Measurements from ENCODE around the gene SMARCE1.

SMARCE1 gene

DNA sequence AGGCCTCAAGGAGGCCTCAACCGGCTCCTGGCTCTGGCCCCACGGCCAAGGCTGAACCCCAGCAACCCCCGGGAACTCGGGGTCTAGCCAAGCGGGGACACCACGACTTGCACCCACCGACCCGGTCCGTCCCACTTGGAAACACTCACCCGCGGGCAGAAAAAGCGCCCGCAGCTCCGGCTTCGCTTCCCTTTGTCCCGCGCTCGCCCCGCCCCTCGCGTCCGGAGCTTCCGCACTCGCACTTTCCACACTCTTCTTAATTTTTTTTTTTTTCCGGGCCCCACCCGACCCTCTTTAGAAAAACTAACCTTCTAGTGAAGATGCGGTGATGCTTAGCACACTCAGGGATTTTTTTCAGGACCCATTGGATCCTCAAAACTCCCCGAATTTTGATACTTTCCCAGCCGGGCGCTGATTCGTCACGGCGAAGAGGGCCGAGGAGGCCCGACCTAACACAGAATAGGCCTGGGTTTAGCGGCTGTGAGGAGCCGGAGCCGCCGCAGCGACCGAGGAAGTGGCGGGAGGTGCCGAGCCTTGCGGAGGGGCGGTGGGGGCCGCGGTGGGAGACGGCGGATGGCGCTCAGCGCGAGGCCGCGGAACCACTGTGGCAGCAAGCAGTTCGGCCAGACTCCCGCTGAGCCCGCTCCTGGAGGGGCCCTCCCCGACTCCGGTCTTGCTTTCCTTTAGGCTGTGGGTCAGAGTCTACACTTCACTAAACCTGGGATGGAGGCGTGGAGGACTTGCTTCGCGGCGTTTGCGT, at the start of gene SMARCE1:
SMARCE1 (minus strand) TSS at position 195 of the 760 bp plus-strand sequence. CDS start 2,016 bp downstream, outside the sequence.
- H3K4me3 ChIP-seq (ENCODE audit: low read length), result peak within 1 kb of the TSS; percentile 95
- no peaks in the 10 kb centered on the region for H3K27me3 ChIP-seq (ENCODE audit: control insufficient read depth, insufficient read depth, low read length)
- H3K4me1 ChIP-seq (ENCODE audit: control insufficient read depth, insufficient read depth, low read length), result peaks cover 6% of the 10 kb centered on the region
- peak within 1 kb of the TSS; percentile 99 for H3K9ac ChIP-seq (ENCODE audit: low read length)
- no peaks in the 10 kb centered on the region for H3K9me3 ChIP-seq (ENCODE audit: control insufficient read depth, low read length)
- H3K36me3 ChIP-seq (ENCODE audit: control insufficient read depth, insufficient read depth, low read length), result peaks cover 3% of the 10 kb centered on the region

GRCh38 chr17:40697297-40697696, 49.7 kb upstream of the SMARCE1 start:
- Histone ChIP-seq H3K27me3 (ENCODE audit: control insufficient read depth, insufficient read depth, low read length) (peaks cover 3% of the 10 kb centered on the region), H3K9ac (ENCODE audit: low read length) (no peak overlapping the region), H3K9me3 (ENCODE audit: control insufficient read depth, low read length) (no peaks in the 10 kb centered on the region), H3K4me3 (ENCODE audit: low read length) (no peak overlapping the region), H3K4me1 (ENCODE audit: control insufficient read depth, insufficient read depth, low read length) (no peaks in the 10 kb centered on the region), H3K36me3 (ENCODE audit: control insufficient read depth, insufficient read depth, low read length) (no peaks in the 10 kb centered on the region)

DNA sequence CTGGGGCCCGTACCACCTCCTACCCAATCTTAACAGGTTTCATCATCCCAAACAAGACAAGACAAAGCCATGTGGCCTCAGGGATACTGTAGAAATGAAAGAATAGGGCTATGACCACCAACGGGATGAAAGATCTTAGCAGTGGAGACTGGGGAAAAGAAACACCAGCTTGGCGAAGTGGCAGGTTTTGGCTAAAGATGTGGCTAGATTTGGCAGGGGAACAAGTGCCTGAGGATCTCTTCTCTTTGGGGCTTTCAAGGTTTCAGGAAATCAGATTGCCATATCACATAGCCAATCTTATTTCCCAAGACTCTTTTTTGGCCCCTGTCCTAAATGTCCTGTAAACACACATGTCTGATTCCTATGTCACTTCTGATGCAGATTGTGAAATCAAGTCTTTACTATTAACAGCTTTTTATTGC, 49.0 kb upstream of the SMARCE1 start:
- no peaks in the 10 kb centered on the region for H3K9me3 ChIP-seq (ENCODE audit: control insufficient read depth, low read length)
- H3K27me3 ChIP-seq (ENCODE audit: control insufficient read depth, insufficient read depth, low read length), result peaks cover 3% of the 10 kb centered on the region
- H3K9ac ChIP-seq (ENCODE audit: low read length), result no peak overlapping the region
- no peaks in the 10 kb centered on the region for H3K4me1 ChIP-seq (ENCODE audit: control insufficient read depth, insufficient read depth, low read length)
- H3K36me3 ChIP-seq (ENCODE audit: control insufficient read depth, insufficient read depth, low read length), result no peaks in the 10 kb centered on the region
- no peak overlapping the region for H3K4me3 ChIP-seq (ENCODE audit: low read length)

GRCh38 chr17:40695874-40696472, 48.4 kb upstream of the SMARCE1 start:
- Histone ChIP-seq H3K27me3 (ENCODE audit: control insufficient read depth, insufficient read depth, low read length) (peaks cover 3% of the 10 kb centered on the region), H3K9me3 (ENCODE audit: control insufficient read depth, low read length) (no peaks in the 10 kb centered on the region), H3K36me3 (ENCODE audit: control insufficient read depth, insufficient read depth, low read length) (no peaks in the 10 kb centered on the region), H3K4me1 (ENCODE audit: control insufficient read depth, insufficient read depth, low read length) (no peaks in the 10 kb centered on the region), H3K4me3 (ENCODE audit: low read length) (no peak overlapping the region), H3K9ac (ENCODE audit: low read length) (no peak overlapping the region)

GRCh38 chr17:40694584-40694983, 47.0 kb upstream of the SMARCE1 start:
- peaks cover 3% of the 10 kb centered on the region for H3K27me3 ChIP-seq (ENCODE audit: control insufficient read depth, insufficient read depth, low read length)
- H3K36me3 ChIP-seq (ENCODE audit: control insufficient read depth, insufficient read depth, low read length), result no peaks in the 10 kb centered on the region
- no peak overlapping the region for H3K4me3 ChIP-seq (ENCODE audit: low read length)
- H3K9ac ChIP-seq (ENCODE audit: low read length), result no peak overlapping the region
- H3K9me3 ChIP-seq (ENCODE audit: control insufficient read depth, low read length), result no peaks in the 10 kb centered on the region
- H3K4me1 ChIP-seq (ENCODE audit: control insufficient read depth, insufficient read depth, low read length), result no peaks in the 10 kb centered on the region

- Histone ChIP-seq H3K36me3 (ENCODE audit: control insufficient read depth, insufficient read depth, low read length) (no peaks in the 10 kb centered on the region), H3K9ac (ENCODE audit: low read length) (no peak overlapping the region), H3K27me3 (ENCODE audit: control insufficient read depth, insufficient read depth, low read length) (no peaks in the 10 kb centered on the region), H3K4me3 (ENCODE audit: low read length) (no peak overlapping the region), H3K4me1 (ENCODE audit: control insufficient read depth, insufficient read depth, low read length) (no peaks in the 10 kb centered on the region), H3K9me3 (ENCODE audit: control insufficient read depth, low read length) (no peaks in the 10 kb centered on the region)
Observed at GRCh38 chr17:40687106-40687505, 39.5 kb upstream of the SMARCE1 start.

- no peaks in the 10 kb centered on the region for H3K36me3 ChIP-seq (ENCODE audit: control insufficient read depth, insufficient read depth, low read length)
- H3K9me3 ChIP-seq (ENCODE audit: control insufficient read depth, low read length), result no peaks in the 10 kb centered on the region
- no peak overlapping the region for H3K4me3 ChIP-seq (ENCODE audit: low read length)
- H3K27me3 ChIP-seq (ENCODE audit: control insufficient read depth, insufficient read depth, low read length), result no peaks in the 10 kb centered on the region
- no peaks in the 10 kb centered on the region for H3K4me1 ChIP-seq (ENCODE audit: control insufficient read depth, insufficient read depth, low read length)
- H3K9ac ChIP-seq (ENCODE audit: low read length), result no peak overlapping the region
Observed at GRCh38 chr17:40686192-40686591, 38.6 kb upstream of the SMARCE1 start.

- Histone ChIP-seq H3K4me3 (ENCODE audit: low read length) (no peak overlapping the region), H3K9ac (ENCODE audit: low read length) (no peak overlapping the region), H3K27me3 (ENCODE audit: control insufficient read depth, insufficient read depth, low read length) (peaks cover 14% of the 10 kb centered on the region), H3K36me3 (ENCODE audit: control insufficient read depth, insufficient read depth, low read length) (no peaks in the 10 kb centered on the region), H3K9me3 (ENCODE audit: control insufficient read depth, low read length) (no peaks in the 10 kb centered on the region), H3K4me1 (ENCODE audit: control insufficient read depth, insufficient read depth, low read length) (no peaks in the 10 kb centered on the region)
Observed at GRCh38 chr17:40680998-40681397, 33.4 kb upstream of the SMARCE1 start.

DNA sequence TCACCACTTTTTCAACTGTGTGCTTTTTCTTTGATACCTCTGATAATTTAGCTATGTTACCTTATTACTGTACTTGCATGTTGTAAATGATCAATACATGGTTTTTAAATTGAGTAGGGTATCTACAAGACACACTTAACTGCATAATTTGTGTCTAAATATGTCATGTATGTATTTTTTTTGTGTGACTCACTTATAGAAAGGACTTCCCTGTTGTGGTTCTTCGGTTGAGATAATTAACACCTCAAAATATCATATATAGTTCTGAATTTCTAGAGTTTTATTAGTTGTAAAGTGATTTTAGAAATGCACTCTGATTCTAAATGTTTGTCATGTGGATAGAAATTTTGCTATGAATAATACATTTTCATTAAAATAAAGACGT, 31.9 kb upstream of the SMARCE1 start:
- Histone ChIP-seq H3K36me3 (ENCODE audit: control insufficient read depth, insufficient read depth, low read length) (no peaks in the 10 kb centered on the region), H3K9me3 (ENCODE audit: control insufficient read depth, low read length) (no peaks in the 10 kb centered on the region)

DNA sequence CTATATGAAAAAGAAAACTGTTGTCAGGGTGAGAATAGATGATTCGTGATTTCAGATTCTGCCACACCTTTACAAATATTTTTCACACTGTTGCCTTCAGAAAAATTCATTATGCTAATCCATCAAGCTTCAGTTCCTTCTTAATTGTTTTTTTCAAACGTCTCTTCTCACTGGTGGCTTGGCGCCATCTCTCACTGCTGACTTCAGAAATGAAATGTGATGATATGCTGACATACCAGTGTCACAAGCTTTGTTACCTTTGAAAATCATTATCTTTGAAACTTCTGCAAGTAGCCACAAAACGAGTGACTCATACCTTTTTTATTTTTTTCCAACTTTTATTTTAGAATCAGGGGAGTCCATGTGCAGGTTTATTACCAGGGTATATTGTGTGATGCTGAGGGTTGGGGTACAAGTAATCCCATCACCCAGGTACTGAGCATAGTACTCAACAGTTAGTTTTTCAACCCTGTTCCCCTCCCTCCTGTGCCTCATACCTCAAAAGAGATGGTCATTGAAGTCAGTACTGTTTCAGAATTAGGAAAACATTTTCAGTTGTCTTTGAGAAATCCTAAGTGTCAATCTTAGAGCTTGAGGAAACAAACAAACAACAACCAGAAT, 31.4 kb upstream of the SMARCE1 start:
- Histone ChIP-seq H3K9ac (ENCODE audit: low read length) (no peak overlapping the region), H3K4me3 (ENCODE audit: low read length) (no peak overlapping the region), H3K36me3 (ENCODE audit: control insufficient read depth, insufficient read depth, low read length) (no peaks in the 10 kb centered on the region), H3K4me1 (ENCODE audit: control insufficient read depth, insufficient read depth, low read length) (no peaks in the 10 kb centered on the region), H3K27me3 (ENCODE audit: control insufficient read depth, insufficient read depth, low read length) (peaks cover 14% of the 10 kb centered on the region), H3K9me3 (ENCODE audit: control insufficient read depth, low read length) (no peaks in the 10 kb centered on the region)

More for the DNA sequence above, 31.9 kb upstream of the SMARCE1 start:
- H3K27me3 ChIP-seq (ENCODE audit: control insufficient read depth, insufficient read depth, low read length), result peaks cover 14% of the 10 kb centered on the region
- no peak overlapping the region for H3K4me3 ChIP-seq (ENCODE audit: low read length)
- no peak overlapping the region for H3K9ac ChIP-seq (ENCODE audit: low read length)
- H3K4me1 ChIP-seq (ENCODE audit: control insufficient read depth, insufficient read depth, low read length), result no peaks in the 10 kb centered on the region

DNA sequence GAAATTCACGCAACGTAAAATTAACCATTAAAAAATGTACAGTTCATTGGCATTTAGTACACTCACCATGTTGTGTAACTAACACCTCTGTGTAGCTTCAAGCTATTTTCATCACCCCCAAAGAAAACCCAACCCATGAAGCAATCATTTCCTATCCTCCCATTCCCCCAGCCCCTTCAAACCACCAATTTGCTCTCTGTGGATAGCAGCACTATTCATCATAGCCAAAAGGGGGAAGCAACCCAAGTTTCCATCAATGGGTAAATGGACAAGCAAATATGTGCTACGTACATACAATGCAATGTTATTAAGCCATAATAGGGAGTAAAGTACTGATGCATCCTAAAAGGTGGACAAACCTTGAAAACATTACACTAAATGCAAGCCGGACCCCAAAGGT, 28.3 kb upstream of the SMARCE1 start:
- Histone ChIP-seq H3K4me3 (ENCODE audit: low read length) (no peak overlapping the region), H3K36me3 (ENCODE audit: control insufficient read depth, insufficient read depth, low read length) (no peaks in the 10 kb centered on the region), H3K27me3 (ENCODE audit: control insufficient read depth, insufficient read depth, low read length) (peaks cover 14% of the 10 kb centered on the region), H3K9me3 (ENCODE audit: control insufficient read depth, low read length) (no peaks in the 10 kb centered on the region), H3K9ac (ENCODE audit: low read length) (no peak overlapping the region), H3K4me1 (ENCODE audit: control insufficient read depth, insufficient read depth, low read length) (no peaks in the 10 kb centered on the region)

DNA sequence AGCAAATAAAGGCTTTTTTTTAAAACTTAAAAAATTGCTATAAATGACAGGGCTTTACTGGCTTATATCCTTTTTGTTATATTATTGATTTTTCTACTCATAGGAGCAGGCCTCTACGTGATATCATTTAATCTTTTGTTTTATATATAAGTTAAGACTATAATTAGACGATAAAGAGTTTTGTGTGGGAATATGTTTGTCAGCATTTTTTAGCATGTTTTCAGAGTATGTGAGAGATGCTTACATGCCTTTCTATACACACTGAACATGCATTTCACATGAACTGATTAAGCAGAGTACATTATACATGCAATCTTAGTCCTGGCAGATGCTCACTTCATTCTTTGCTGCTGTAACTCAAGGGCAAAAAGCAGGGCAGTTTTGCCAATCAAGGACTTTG, 25.0 kb upstream of the SMARCE1 start:
- no peaks in the 10 kb centered on the region for H3K36me3 ChIP-seq (ENCODE audit: control insufficient read depth, insufficient read depth, low read length)
- no peaks in the 10 kb centered on the region for H3K4me1 ChIP-seq (ENCODE audit: control insufficient read depth, insufficient read depth, low read length)
- no peak overlapping the region for H3K4me3 ChIP-seq (ENCODE audit: low read length)
- peaks cover 14% of the 10 kb centered on the region for H3K27me3 ChIP-seq (ENCODE audit: control insufficient read depth, insufficient read depth, low read length)
- H3K9me3 ChIP-seq (ENCODE audit: control insufficient read depth, low read length), result no peaks in the 10 kb centered on the region
- no peak overlapping the region for H3K9ac ChIP-seq (ENCODE audit: low read length)

Data from mucosa of stomach (tissue), 1 donor.